HG03565 (cell line): ENCODE results near the gene TMEM62.
"Not testable (repeated sequence)": the region's sequence is repeated elsewhere in the genome, so short reads cannot be mapped to it uniquely, and the experiment has no call there.

Source experiments
- ATAC-seq: cut with Tn5 transposase; IDR thresholded peaks from one replicate; pipeline ENCODE4 v1.9.1; 2021; ENCODE audit warnings: mild to moderate bottlenecking, moderate library complexity; ENCODE audit not compliant: unreplicated experiment

The TMEM62 gene

DNA sequence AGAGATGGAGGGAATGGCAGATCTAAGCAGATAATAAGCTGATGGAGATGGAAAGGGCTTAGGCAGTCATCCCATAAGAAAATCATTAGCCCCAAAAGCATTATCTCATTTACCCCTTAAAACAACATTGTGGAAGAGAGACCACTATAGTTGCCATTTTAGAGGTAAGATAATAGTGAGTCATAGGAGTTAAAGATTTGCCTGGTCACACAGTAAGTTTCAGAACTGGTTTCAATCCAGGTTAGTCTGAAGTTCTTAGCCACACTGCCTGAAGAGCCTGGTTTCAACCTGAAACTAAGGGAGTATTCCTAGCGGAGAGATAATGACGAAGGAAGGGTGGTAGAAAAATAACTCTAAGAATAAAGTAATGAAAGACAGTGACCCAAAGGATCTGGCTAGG, 14.6 kb upstream of the TMEM62 start:
- ATAC-seq, result no peak

DNA sequence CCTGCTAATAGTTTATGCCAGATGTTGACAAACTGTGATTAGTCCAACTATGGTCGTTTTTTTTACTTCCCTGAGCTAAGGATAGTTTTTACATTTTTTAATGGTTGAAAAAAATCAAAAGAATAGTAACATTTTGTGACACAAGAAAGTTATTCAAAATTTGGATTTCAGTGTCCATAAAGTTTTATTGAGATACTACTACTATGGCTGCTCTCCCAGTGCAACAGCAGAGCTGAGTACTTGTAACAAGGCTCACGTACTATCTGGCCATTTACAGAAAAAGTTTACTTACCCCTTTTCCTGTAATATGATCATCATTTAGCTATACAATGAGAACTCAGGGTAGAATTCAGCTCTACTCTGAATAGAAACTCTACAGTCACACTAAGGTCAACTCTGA, 11.5 kb upstream of the TMEM62 start:
- ATAC-seq, result no peak

DNA sequence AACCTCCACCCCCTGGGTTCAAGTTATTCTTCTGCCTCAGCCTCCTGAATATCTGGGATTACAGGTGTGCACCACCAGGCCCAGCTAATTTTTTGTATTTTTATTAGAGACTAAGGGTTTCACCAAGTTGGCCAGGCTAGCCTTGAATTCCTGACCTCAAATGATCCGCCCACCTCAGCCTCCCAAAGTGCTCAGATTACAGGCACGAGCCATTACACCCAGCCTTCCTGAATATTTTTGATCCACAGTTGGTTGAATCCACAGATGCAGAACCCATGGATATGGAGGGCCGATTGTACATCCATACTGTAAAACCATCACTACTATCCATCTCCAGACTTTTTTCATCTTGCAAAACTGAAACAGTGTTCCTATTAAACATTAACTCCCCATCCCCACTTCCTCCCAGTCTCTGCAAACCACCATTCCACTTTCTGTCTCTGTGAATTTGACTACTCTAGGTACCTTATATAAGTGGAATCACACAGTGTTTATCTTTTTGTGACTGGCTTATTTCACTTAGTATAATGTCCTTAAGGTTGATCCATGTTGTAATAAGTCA, 8.2 kb upstream of the TMEM62 start:
- no peak for ATAC-seq

DNA sequence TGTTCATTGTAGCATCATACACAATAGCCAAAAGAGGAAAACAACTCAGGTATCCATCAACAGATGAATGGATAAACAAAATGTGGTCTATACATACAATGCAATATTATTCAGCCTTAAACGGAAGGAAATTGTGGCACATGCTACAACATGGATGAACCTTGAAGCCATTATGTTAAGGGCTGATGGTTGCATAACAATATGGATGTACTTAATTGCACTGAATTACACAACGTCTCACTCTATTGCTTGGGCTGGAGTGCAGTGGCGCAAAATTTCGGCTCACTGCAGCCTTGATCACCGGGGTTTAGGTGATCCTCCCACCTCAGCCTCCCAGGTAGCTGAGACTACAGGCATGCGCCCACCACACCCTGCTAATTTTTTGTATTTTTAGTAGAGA, 7.0 kb upstream of the TMEM62 start:
- no peak for ATAC-seq

DNA sequence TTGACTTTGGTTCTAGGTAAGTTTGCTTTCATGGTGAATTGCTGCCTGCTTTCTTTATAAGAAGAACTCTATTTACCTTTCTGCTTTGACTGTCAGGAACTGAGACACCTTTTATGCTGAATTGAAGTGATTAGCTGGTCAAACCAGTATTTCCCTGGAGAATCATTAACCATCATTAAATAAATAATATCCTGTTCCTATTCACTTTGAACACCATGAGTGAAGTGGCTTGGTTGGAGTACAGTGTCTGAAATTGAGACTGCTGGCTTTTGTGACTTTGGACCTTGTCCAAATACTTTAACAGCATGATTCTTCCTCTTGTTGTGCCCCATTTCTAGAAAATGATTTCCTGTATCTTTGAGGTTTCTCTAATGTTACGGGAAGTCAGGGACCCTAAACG, 5.6 kb upstream of the TMEM62 start:
- no peak for ATAC-seq

DNA sequence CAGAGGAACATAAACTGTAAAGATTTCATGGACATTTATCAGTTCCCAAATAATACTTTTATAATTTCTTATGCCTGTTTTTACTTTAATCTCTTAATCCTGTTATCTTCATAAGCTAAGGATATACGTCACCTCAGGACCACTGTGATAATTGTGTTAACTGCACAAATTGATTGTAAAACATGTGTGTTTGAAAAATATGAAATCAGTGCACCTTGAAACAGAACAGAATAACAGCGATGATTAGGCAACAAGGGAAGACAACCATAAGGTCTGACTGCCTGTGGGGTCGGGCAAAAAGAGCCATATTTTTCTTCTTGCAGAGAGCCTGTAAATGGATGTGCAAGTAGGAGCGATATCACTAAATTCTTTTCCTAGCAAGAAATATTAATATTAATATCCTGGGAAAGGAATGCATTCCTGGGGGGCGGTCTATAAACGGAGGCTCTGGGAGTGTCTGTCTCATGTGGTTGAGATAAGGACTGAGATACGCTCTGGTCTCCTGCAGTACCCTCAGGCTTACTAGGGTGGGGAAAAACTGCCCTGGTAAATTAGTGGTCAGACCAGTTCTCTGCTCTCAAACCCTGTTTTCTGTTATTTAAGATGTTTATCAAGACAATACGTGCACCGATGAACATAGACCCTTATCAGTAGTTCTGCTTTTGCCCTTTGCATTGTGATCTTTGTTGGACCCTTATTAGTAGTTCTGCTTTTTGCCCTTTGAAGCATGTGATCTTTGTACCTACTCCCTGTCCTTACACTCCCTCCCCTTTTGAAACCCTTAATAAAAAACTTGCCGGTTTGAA, 5.0 kb upstream of the TMEM62 start:
- not testable (repeated sequence) for ATAC-seq

DNA sequence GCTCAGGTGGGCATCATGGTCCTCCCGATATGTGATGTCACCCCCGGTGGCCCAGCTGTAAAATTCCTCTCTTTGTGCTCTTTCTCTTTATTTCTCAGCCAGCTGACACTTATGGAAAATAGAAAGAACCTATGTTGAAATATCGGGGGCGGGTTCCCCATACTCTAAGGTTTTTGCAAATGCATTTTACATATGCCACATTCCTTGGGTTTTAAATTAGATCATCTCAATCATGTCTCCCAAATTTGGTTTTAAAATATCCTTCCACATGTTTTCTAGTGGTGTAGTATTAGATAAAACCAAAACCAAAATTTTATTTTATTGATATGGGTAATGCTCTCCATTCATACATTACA, 4.4 kb upstream of the TMEM62 start:
- no peak for ATAC-seq

DNA sequence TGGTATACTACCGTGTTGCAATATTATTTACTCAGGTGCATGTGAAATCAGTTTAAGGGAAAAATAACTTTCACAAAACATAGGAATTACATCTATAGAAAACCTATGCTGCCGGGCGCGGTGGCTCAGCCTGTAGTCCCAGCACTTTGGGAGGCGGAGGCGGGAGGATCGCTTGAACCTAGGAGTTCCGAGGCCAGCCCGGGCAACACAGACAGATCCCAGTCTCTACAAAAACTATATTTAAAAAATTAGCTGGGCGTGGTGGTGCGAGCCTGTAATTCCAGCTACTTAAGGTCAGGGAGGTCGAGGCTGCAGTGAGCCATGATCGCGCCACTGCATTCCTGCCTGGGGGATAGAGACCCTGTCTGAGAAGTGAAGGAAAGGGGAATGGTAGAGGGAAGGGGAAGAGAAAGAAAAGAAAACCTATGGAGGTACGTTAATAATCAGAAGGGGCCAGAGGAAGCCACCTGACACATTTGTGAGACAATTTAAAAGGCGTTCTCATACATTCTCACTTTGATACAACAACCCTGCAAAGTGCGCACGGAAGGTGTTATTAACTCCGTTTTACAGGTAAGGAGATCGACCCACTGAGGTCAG, 456 bp upstream of the TMEM62 start:
- no peak for ATAC-seq

DNA sequence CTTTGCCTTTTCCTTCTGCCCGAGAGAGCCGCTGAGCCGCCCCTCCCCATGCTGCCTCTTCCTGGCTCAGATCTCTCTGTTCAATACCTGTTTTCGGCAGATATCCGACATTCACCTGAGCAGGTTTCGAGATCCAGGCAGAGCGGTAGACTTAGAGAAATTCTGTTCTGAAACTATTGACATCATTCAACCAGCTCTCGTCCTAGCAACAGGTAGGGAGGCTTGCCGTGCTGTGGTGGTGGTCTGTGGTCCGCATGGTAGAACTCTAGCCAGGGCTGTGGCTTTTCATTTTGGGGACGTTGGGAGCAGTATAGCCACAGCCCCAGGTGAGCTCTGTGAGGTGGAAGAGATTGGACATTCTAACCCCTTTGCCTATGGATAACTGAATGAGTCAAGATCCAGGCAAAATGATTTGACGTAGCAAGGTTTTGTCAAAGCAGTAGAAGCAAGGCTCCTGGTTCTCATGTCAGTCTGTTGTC, 810 bp downstream of the TMEM62 start:
- ATAC-seq, result no peak

DNA sequence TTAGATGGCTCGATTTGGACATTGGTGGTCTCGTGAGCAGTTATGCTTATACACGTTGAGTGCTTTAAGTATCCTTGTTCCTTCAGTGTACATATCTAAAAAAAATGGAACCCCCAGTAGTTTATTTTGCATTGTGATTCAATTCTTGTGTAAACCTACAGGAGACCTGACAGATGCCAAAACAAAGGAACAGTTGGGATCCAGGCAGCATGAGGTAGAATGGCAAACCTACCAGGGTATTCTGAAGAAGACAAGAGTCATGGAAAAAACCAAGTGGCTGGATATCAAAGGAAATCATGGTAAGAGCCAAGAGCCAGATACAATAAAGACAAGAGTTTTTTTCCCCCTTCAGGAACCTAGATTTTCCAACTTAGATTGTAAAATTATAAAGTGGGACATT, 2.0 kb downstream of the TMEM62 start:
- ATAC-seq, result no peak

DNA sequence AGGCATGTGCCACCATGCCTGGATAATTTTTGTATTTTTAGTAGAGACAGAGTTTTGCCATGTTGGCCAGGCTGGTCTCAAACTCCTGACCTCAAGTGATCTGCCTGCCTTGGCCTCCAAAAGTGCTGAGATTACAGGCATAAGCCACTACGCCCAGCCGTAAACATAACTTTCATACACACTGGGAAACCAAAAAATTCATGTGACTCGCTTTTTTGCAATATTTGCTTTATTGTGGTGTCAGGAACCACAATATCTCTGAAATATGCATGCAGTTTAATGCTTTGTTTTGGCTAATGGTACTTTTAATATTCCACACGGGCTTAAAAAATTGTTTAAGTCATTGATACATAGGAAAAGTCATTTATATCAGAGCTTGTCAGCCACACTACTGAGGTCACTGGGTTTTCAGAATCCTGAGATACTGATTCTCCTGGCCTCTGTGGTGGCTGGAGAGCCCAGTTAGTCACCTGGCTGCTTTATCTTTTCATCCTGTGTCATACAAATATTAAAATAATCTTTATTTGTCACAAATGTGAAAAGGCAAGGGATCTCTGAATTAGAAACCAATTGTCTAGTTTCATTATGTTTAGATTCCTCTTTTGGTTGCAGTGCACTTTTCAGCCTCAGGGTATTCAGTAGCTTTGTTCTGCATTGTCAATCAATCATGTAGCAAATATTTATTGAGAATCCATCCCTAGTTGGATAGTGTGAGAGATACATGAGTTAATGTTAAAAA, 10.0 kb downstream of the TMEM62 start:
- ATAC-seq, result no peak

DNA sequence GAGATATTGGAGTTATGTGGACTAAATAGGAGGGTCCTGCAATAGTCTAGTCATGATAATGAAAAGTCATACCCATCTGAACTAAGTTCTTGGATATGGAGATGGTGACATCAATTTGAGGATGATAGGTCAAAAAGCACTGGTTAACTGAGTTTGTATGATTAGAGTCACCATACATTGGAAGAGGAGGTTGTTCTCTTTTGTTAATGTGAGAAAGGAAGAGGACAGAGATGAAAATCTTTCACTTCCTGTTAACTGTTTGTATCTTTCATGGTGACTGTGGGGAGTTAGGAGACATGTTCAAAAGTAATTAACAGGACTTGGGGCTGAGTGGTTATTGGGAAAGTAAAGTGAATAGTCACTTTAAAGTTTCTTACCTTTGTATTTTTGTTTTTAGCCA, 11.1 kb downstream of the TMEM62 start:
- ATAC-seq, result no peak

DNA sequence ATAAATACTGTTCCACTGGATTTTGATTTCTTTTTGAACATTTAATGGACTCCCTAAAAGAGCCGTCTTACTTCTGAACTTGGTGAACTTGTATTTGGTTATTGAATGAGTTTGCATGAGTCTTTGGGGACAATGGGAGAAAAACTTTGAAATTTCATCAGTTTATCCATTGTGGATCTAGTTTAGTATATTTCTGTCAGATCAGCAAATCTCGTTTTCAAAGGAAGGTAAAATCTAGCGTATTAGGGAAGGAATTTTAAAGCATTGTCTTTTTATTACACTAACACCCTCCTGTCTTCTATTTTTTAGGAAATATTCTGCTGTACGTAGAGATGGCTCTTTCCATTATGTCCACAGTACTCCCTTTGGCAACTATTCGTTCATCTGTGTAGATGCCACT, 12.8 kb downstream of the TMEM62 start:
- ATAC-seq, result no peak

DNA sequence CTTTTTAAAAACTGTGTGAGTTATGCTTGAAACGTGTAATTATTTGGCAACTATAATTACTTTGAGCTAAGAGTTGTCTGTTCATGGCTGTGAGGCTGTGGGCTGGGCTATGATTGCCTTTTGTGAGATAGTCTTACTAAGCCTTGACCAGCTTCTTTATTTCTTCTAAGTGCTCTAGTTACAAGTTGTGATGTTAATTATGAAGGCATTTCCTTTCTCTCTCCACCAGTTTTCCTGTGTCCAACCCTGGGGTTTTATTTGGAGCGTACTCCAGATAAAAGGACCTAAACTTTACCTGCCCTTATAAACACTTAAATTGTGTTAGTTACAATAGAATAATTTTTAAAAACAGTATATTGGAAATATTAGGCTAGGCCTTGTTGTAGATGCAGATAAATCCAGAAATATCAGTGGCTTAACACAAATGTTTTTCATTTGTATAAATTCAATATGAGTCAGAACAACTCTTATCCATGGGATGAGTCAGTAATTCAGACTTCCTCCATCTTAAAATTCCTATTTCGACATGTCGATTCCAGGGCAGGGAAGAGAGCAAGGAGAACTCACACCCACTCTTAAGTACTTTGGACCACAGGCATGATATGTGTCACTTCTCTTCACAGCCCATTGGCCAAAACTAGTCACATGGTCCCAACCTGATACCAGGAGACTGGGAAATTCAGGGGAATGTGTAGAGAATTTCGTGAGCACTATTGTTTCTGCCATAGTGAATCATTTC, 17.0 kb downstream of the TMEM62 start:
- ATAC-seq, result no peak

DNA sequence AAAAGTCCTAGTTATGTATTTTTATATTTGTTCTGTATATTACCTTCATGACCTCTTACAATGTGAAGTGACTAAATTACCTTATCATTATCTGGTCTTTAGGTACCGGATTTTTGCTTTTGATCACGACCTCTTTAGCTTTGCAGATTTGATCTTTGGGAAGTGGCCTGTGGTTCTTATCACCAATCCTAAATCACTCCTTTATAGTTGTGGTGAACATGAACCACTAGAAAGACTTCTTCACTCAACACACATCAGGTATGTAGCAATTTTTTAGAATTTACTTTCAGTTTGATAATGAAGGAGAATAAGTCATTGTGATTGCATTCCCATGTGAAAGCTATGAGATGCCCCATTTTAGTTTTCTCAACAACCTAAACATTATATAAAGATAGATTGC, 18.3 kb downstream of the TMEM62 start:
- ATAC-seq, result no peak

DNA sequence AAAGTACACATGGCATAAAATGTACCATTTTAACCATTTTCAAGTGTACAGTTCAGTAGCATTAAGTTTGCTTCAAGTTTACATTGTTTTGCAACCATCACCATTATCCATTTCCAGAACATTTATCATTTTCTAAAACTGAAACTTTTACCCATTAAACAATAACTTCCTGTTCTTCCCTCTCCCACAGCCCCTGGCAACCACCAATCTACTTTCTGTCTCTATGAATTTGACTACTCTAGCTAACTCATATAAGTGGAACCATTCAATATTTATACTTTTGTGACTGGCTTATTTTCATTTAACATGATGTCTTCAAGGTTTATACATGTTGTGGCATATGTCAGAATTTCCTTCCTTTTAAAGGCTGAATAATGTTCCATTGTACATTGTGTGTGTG, 19.9 kb downstream of the TMEM62 start:
- no peak for ATAC-seq

DNA sequence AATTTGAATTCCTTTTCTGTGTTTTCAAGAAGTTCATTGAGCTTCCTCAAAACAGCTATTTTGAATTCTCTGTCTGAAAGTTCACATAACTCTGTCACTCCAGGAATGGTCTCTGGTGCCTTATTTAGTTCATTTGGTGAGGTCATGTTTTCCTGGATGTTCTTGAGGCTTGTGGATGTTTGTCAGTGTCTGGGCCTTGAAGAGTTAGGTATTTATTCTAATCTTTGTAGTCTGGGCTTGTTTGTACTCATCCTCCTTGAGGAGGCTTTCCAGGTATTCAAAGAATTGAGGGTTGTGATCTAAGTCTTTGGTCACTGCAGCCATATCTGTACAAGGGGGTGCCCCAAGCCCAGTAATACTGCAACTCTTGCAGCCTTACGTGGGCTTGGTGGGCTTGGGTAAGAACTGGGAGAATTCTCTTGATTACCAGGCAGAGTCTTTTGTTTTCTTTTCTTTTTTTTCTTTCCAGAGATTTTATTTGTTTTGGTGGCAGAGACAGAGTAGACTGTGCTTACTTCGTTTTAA, 32.5 kb downstream of the TMEM62 start:
- ATAC-seq, result no peak

DNA sequence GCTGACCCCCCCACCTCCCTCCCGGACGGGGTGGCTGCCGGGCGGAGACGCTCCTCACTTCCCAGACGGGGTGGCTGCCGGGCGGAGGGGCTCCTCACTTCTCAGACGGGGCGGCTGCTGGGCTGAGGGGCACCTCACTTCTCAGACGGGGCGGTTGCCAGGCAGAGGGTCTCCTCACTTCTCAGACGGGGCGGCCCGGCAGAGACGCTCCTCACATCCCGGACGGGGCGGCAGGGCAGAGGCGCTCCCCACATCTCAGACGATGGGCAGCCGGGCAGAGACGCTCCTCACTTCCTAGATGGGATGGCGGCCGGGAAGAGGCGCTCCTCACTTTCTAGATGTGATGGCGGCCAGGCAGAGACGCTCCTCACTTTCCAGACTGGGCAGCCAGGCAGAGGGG, 33.9 kb downstream of the TMEM62 start:
- not testable (repeated sequence) for ATAC-seq

DNA sequence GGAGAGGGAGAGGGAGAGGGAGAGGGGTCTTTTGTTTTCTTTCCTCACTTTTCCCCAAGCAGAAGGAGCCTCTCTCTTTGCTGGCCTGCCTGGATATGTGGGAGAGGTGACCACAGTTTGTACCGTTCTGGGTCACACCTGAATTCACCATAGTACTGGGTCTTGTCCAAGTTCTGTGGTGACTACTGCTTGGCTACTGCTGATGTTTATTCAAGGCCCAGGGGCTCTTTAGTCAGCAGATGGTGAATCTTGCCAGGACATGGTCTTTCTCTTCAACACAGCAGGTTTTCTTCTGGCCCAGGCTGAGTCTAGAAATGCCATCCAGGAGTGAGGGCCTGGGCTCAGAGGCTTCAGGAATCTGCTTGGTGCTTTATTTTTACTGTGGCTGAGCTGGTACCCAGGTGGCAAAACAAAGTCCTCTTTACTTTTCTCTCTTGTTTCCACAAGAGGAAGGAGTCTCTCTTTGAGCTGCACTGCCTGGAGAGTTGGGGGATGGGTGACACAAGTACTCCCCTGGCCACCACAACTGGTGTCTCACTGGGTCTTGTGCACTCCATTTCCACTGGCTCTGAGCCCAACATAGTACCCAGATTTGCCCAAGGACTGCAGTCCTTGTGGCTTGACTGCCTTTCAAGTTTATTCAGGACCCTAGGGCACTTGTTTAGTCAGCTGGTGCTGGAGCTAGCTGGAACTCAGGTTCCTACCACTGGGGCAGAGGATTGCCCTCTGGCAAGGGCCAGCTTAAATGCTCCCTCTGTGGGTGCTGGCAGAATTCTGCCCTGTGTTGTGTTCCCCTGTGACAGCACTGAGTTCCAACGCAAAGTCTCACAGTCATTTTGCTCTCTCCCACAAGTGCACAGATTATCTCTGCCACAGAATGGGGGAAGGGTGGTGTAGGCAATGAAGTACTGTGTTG, 35.1 kb downstream of the TMEM62 start:
- no peak for ATAC-seq

DNA sequence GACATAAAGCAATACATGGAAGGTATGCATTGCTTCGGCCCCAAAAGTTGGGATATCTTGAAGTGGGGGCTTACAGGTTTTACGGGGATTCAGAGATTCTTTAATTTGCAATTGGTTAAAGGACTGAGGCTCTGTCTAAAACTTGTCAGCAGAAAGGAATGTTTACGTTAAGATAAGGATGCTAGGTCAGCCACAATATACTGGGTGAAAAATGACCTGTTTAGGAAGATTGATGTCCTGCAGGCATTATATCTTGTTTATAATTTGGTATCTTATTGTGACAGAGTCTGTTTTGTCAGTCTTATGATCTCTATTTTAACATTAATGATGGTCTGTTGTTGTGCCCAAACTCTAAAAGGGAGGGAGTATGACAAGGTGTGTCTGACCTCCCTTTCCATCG, 36.5 kb downstream of the TMEM62 start:
- ATAC-seq, result no peak
